GM21515 (cell line): ENCODE measurements around the gene MAP3K20.
"Not testable (repeated sequence)": the region's sequence is repeated elsewhere in the genome, so short reads cannot be mapped to it uniquely, and the experiment has no call there.

Experiments
- ATAC-seq: cut with Tn5 transposase; IDR thresholded peaks from one replicate; pipeline ENCODE4 v1.9.1; 2021; ENCODE audit not compliant: unreplicated experiment

Gene MAP3K20

DNA sequence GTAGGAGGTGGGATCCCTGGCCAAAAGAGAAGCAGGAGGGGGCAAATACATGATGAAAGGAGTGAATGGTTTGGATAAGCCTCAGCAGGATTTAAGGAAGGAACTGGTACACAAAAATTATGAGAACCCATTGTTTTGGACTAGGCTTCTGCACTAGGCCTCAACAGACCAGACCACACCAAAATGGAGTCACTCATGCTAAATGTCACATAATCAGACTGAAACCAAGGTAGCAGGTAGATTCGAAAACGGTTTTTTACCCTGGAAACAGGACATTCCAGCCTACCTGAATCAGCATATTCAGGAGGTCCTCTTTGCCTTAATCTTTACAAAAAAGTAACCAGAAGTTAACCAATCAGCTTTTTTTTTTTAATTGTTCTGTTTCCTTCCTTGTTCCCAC lies 229.7 kb downstream of the MAP3K20 start:
- ATAC-seq, result no peak

DNA sequence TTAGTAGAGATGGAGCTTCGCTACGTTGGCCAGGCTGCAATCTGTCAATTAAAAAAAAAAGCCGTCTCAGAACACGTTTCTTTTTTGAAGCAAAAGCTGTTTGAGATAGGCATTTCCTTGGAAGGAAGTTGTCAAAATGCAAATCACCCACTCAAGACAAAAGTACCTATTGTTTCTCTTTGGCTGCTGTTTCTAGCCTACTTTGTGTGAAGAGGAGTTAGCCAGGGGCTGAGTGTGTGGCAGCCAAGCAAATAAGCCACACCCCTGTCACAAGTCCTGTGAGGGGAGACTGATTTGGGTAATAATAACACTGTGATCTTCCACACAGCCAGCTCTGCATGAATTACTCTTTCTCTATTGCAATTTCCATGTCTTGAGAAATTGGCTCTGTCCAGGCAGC lies 231.6 kb downstream of the MAP3K20 start:
- ATAC-seq, result no peak

DNA sequence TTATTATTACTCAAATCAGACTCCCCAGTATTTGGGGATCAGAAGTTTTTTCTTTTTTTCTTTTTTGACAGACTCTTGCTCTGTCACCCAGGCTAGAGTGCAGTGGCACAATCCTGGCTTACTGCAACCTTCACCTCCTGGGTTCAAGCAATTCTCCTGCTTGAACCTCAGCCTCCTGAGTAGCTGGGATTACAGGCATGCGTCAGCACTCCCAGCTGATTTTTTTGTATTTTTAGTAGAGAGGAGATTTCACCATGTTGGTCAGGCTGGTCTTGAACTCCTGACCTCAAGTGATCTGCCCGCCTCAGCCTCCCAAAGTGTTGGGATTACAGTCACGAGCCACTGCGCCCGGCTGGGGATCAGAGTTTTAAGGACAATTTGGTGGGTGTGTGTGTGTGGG lies 233.7 kb downstream of the MAP3K20 start:
- ATAC-seq, result not testable (repeated sequence)

DNA sequence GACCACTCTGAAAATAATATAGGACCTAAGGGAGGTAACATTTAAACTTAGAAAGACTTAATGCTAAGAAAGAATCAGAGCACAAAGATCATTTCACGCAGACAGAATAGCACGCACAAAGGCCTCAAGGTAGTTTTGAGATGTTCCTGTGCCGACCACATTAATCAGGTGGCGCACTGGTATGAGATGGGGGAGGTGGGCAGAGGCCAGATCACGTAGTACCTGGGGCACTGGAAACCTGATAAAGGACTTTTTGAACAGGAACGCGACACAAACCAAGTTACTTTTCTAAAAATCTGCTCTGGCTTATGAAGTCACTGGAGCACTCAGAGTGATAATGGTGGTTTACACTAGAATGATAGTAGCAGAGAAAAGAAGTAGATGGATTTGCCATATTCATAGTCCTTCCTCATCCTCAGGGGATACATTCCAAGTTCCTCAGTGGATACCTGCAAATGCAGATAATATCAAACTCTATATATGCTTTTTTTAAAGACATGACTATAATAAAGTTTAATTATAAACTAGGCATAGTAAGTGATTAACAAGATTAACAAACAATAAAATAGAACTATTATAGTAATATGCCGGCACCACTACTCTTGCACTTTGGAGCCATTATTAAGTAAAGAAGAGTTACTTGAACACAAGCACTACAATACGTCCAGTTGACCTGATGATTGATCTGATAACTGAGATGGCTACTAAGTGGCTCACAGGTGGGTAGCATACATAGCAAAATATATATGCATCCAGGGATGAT lies 236.4 kb downstream of the MAP3K20 start:
- no peak for ATAC-seq
